HG03457 (cell line): Measurements from ENCODE around the gene ZNF91.
"Not testable (repeated sequence)": the region's sequence is repeated elsewhere in the genome, so short reads cannot be mapped to it uniquely, and the experiment has no call there.

Experiments
- ATAC-seq: cut with Tn5 transposase; IDR thresholded peaks from one replicate; pipeline ENCODE4 v1.9.1; 2021; ENCODE audit warnings: moderate number of reproducible peaks; ENCODE audit not compliant: unreplicated experiment

ZNF91 gene

DNA sequence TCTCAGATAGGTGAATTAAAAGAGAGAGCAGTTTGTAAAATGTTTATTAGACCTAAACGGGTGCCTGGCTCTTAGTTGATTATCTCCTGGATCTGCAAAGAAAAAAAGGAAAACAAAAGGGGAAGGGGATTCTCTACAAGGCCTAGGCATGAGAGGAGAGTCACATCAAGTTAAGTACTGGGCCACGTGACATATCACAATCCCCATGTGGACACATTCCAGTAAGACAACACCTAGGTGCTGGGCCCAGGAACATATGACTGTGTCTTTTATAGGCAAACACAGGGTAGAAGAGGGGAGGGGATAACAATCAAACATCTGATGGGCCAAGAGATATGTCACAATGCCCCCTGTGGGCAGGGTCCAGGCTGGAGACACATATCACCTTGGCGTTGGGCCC lies 4.2 kb upstream of the ZNF91 start:
- no peak for ATAC-seq

DNA sequence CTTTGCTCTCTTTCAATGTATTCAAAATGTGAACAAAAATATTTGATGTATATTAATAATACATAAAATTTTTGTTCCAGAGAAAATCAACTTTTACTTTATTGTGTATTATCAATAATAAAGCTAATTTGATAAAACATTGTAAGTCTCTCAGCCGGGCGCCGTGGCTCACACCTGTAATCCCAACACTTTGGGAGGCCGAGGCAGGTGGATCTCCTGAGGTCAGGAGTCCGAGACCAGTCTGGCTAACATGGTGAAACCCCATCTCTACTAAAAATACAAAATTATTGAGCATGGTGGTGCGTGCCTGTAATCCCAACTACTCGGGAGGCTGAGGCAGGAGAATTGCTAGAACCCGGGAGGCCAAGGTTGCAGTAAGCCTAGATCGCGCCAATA lies 449 bp upstream of the ZNF91 start:
- ATAC-seq, result not testable (repeated sequence)

DNA sequence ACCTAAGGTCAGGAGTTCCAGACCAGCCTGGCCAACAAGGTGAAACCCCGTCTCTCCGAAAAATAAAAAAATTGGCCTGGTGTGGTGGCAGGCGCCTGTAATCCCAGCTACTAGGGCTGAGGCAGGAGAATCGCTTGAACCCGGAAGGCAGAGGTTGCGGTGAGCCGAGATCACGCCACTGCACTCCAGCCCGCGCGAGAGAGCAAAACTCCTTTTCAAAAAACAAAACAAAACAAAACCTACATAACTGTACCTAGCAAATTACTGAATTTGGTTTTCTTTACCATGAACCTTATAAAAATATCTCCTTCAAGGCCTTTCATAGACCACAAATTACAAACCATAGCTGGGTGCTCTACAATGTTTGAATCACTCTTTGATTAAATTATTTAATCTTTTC lies 760 bp downstream of the ZNF91 start:
- no peak for ATAC-seq

DNA sequence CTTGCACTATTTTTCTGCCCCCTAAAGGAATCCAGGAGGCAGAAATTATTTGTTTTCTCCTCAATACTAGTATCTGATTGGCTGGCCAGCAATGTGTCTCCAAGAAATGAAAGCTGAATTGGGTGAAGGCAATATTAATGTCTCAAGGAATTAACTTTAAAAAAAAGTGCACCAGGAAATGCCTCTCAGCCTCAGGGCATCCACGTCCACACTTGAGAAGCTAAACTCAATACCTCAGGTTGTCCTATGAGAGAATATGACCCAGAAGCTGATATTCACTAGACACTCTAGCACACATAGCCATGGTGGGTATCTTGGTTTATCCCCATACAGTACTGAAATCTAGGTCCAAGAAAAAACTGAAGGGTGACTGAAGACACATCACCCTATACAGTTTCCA lies 2.1 kb downstream of the ZNF91 start:
- no peak for ATAC-seq

DNA sequence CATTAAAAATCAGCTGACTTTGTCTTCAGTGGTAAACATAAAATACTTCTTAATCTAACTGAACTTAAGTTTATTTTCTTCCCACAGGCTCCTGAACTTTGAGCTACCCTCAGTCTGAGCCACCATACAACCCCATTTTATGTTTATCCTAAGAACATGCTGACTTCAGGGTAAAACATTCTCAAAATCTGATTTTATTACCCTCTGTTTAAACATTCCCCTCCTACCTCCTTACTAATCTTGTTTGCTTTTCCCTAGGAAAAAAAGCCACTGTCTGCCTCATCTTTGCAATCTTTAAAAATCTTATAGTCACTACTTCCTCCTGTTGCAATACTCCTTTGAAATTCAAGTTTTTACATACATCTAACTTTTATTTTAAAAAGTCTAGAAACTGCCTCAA lies 4.0 kb downstream of the ZNF91 start:
- ATAC-seq, result no peak

DNA sequence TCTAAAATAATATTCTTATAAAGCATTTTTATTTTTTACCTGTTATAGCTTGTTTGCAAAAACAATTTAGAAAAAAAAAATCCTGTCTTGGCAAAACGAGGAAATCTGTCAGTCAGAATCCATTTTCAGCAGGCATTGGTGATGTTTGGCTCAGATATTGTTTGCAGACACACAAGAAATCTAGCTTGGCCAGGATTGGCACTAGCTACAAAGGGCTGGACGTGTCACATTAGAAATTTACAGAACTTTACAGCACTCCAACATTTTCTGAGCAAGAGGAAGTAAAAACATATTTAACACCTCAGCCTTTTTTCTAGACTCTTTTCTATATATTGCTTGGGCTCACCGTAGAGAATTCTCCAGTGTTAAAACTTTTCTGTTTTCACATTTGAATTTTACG lies 9.9 kb downstream of the ZNF91 start:
- ATAC-seq, result no peak

GRCh38 chr19:23384858-23385257 lies 10.4 kb downstream of the ZNF91 start:
- ATAC-seq, result no peak

DNA sequence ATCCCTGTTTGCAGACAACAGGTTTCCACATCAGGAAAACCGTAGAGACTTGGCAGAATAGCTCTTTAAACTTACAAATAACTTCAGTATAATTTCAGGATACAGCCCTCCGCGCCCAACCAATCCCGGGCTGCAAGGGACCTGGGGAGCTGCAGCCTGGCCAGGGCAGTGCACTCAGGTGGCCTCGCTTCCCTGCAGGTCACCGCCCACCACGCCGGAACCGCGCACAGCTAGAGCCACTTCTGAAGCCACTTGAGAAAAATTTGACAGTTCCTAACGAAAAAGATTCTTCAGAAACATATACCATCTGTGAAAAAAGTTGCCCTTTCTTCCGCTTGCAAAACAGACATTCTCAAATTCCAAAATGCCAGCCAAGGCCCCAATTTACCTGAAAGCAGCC lies 11.1 kb downstream of the ZNF91 start:
- ATAC-seq, result no peak

- no peak for ATAC-seq
These were observed 12.3 kb downstream of the ZNF91 start for GRCh38 chr19:23382955-23383354.

GRCh38 chr19:23381114-23381513 lies 14.2 kb downstream of the ZNF91 start:
- no peak for ATAC-seq

GRCh38 chr19:23379671-23380070 lies 15.6 kb downstream of the ZNF91 start:
- ATAC-seq, result not testable (repeated sequence)

GRCh38 chr19:23378948-23379347 lies 16.3 kb downstream of the ZNF91 start:
- ATAC-seq, result no peak

DNA sequence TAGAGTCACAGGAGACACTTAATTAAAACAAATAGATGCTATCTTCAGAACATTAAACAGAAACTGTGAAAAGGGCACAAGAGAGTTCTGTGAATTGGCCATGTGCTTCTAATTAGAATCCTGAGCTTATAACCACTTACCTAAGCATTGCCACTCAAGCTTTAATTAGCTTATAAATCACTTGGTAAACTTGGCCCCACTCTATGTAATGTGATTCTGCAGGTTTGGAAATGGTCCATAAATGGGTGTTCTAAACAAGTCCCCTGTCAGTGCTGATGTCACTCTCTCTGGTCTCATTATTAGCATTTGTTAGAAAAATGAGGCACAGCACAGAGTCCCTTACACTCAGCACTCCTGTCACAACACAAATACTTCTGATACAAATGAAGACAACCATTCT lies 18.0 kb downstream of the ZNF91 start:
- no peak for ATAC-seq

- no peak for ATAC-seq
These were observed 28.8 kb downstream of the ZNF91 start for GRCh38 chr19:23366437-23366836.

DNA sequence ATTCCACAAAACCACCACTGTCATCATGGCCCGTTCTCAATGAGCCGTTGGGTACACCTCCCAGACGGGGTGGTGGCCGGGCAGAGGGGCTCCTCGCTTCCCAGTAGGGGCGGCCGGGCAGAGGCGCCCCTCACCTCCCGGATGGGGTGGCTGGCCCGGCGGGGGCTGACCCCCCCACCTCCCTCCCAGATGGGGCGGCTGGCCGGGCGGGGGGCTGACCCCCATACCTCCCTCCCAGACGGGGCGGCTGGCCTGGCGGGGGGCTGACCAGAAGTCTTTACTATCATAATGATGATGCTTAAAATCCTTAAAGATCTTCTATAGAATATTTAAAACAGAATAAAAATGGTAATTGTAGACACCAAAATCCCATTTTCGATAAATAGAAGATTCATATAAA lies 29.2 kb downstream of the ZNF91 start:
- ATAC-seq, result not testable (repeated sequence)

- ATAC-seq, result no peak
These were observed 30.0 kb downstream of the ZNF91 start for GRCh38 chr19:23365222-23365621.

DNA sequence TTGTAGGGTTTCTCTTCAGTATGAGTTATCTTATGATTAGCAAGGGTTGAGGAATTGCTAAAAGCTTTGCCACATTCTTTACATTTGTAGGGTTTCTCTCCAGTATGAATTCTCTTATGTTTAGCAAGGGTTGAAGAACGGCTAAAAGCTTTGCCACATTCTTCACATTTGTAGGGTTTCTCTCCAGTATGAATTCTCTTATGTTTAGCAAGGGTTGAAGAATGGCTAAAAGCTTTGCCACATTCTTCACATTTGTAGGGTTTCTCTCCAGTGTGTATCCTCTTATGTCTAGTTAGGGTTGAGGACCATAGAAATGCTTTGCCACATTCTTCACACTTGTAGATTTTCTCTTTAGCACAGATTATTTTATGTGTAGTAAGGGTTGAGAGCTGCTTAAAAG lies 33.4 kb downstream of the ZNF91 start:
- ATAC-seq, result not testable (repeated sequence)

- ATAC-seq, result no peak
These were observed 43.5 kb downstream of the ZNF91 start for GRCh38 chr19:23351806-23352205.

GRCh38 chr19:23346696-23347095 lies 48.6 kb downstream of the ZNF91 start:
- ATAC-seq, result no peak

DNA sequence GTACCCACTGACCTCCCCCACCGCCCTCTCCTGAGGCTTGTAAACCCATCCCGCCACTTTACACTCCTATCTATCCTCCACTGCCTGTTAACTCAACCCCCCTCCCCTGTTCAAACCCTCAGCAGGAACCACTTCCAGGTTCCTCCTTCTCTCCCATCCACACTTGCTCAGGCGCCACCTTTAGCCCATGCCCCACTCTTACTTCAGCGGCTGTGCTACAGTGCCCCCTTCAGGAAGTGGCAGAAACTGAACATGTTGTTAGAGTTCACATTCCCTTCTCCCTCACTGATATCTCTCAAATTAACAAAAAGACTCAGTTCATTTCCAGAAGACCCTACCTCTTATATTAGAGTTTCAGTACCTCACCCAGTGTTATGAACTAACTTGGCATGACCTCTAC lies 49.4 kb downstream of the ZNF91 start:
- no peak for ATAC-seq

GRCh38 chr19:23343434-23344010 lies 51.7 kb downstream of the ZNF91 start:
- ATAC-seq, result no peak

DNA sequence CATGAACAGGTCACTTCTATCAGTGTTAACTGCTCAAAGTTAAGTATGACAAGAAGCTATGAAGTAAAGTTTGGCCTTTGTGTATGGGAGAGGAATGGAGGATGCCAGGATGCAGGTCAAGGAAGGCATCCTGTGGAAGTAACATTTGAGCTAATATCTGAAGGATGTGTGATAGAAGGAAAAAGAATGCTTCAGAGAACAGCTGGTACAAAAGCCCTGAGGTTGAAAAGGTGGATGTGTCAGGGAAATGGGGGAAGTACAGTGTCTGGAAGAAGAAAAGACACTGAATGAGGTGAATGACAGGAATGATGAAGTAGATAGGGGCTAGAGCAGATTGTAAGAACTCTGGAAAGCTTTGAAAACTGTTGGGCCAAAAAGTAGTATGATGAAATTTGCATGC lies 67.1 kb downstream of the ZNF91 start:
- no peak for ATAC-seq

DNA sequence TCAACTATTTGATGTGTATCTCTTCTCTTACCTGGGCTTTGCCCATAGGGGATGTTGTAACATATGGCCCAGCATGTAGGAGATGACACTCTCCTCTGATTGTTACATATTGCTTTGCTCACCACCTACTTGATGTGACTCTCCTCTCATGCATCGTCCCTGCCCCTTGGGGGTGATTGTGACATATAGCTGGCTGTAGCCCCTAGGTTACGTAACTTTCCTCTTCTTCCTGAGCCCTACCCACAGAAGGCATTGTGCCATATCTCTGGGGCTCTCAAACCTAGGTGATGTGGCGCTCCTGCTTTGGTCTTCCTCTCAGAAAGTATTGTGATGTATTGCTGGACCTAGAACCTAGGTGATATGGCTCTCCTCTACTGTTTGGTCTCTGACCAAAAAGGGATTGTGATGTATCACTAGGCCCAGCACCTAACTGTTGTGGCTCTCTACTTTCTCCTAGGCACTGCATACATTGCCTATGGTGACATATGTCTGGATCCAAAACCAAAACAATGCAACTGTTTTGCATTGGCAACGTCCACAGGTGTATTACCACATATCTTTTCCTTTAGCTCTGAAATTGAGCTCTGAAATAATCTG lies 73.2 kb downstream of the ZNF91 start:
- no peak for ATAC-seq
